NCI-H1105 (cell line): ENCODE results near the gene NT5DC3.
"Not testable (repeated sequence)": the region's sequence is repeated elsewhere in the genome, so short reads cannot be mapped to it uniquely, and the experiment has no call there.

ENCODE experiments used
- DNase-seq: peaks from one replicate; lab custom pipeline; 2025; lab: John Stamatoyannopoulos, UW

NT5DC3 gene

DNA sequence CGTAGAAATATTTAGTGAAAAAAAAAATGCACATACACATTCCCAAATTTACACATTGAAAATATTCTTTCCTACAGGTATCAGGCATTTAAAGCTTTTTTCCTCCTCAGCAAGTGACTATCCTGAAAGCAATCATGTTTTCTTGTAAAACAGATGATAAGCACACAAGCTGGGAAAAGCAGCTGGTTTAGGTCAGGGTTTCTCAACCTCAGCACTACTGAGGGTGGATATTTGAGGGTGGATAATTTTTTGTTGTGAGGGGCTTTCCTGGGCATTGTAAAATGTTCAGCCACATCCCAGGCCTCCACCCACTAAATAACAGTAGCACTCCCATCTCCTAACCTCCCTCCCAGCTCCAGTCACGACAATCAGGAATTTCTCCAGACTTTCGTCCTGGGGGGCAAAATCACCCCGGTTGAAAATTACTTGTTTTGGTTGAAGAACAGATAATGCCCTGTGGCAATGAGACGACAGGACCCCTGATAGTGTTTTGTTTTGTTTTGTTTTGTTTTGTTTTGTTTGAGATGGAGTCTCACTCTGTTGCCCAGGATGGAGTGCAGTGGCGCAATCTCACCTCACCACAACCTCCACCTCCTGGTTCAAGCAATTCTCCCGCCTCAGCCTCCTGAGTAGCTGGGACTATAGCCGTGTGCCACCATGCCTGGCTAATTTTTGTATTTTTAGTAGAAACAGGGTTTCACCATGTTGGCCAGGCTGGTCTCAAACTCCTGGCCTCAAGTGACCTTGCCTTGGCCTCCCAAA lies 15.0 kb upstream of the NT5DC3 start:
- DNase-seq: no peak

DNA sequence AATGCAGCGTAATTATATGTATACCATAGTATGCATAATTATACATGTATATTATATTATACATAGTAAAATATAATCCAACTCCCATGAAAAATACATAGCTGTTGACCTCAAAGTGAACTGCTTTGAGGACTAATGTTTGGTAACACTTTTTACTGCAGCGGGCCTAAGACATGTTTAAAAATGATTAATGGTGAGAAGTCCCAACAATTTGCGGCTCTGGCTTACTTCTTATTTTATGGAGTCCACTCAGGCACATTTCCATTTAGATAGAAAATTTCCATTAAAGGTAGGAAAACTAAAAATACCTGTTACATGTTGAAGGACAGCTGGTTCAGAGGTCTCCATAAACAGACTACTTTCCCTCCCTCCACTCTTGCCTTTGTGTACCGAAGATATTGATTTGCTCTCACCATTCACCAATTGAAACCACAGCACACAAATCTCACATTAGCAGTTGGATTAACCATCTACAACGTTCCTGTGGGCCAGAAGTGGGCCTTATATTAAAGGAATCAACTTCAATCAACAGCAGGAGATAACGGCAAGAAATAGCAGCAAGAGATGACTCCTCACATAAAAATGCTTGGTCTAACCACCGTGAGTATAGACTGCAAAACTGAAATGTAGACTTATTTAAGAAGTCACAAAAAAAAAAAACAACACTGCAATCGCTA lies 14.1 kb upstream of the NT5DC3 start:
- no peak for DNase-seq

- no peak for DNase-seq
These were observed 13.4 kb upstream of the NT5DC3 start for GRCh38 chr12:103854372-103854973.

GRCh38 chr12:103852498-103852997 lies 11.5 kb upstream of the NT5DC3 start:
- DNase-seq: peak; percentile 86

- DNase-seq: no peak
These were observed 10.1 kb upstream of the NT5DC3 start for GRCh38 chr12:103851127-103851526.

GRCh38 chr12:103850429-103850828 lies 9.4 kb upstream of the NT5DC3 start:
- no peak for DNase-seq

- no peak for DNase-seq
These were observed 8.0 kb upstream of the NT5DC3 start for GRCh38 chr12:103848917-103849491.

DNA sequence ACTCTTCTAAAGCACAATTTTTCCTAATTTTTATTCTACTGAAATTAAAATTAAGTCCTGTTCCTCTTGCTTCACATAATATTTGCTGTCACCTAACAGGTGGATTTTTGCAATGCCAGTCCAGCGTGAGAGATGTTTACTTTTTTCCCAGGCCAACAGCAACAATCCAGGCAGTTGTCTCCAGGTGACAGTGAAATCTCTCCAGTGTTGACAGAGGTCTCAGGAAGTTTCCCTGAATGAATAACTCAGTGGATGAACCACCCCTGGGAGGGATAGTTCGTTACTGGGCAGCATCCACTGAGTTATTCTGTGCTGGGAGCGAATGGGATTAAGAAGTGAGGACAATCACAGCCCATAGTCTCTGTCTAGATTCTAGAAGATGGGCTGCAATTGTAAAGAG lies 7.1 kb upstream of the NT5DC3 start:
- DNase-seq: no peak

DNA sequence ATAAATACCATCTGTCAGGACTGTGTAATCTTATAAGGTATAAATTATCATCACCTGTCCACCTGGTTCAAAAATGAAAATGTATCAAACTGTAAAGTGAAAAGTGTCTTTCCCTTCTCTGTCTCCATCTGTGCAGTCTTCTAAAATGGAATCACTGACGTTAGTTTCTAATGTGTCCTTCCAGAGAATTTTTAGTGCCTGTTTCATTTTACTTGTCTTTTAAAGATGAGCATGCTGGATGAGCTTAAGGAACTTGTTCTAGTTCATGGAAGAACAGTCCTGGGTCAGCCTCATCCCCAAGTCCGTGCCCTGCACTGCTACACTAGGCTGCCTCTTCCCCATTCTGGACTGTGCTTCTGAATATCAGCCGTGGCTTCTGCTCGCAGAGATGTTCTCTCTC lies 5.4 kb upstream of the NT5DC3 start:
- no peak for DNase-seq

- DNase-seq: no peak
These were observed 3.3 kb upstream of the NT5DC3 start for GRCh38 chr12:103844305-103844704.

DNA sequence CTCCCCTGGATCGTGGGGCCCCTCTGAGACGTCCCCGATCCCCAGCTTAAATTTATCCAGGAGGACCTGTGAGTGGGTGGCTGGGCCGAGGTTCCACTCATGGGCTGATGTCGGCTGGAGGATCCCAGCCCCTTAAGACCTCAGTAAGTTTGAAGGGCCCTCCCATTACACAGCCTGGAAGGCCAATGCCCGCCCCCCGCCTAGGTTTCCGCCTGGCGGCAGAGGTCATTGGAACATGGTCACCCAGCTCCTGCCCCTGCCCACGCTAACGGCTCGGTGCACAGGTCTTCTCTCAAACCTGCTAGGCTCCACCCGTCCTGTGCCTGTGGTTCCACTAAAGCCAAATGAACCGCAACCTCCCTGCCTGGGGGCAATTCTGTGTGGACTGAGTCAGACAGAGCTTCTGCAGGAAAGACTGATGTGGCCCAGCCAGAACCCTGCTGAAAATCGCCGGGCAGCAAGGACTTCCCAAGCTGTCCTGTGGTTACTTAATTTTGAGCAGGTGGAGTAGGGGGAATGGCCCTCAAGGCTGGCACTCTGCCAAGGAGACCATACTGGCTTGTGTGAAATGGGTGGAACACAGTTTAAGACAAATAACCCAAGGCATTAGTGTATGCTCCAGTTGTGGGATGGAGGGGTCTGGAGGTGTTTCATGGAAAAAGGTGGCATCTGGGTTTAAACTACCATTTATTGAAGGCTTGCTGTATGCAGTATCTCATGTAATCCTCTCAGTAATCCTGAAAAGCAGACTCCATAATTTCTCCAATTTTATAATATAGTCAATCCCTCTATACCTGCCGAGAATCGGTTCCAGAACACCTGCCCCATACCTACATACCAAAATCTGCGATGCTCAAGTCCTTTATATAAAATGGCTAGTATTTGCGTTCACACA lies 903 bp upstream of the NT5DC3 start:
- peak; percentile 26 for DNase-seq

DNA sequence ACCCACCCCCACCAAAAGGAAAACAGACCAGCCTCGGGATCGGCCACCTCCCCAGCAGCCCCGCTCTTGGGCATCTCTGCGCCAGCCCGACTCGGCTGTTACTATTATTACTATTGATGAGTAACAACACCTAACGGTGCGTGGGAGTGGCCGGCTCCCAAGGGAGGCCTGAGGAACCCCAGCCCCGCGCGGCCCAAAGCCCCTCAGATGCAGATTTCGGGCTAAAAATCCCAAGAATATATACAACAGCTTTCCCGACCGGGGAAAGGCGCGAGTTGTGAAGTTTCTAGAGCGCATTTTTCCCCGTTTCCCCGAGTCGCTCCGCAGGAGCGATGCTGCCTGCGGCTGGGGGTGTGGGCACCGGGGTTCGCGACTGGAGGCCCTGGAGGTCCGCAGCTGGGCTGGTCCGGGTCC lies 565 bp downstream of the NT5DC3 start:
- no peak for DNase-seq

- DNase-seq: no peak
These were observed 1.2 kb downstream of the NT5DC3 start for GRCh38 chr12:103839609-103840461.

DNA sequence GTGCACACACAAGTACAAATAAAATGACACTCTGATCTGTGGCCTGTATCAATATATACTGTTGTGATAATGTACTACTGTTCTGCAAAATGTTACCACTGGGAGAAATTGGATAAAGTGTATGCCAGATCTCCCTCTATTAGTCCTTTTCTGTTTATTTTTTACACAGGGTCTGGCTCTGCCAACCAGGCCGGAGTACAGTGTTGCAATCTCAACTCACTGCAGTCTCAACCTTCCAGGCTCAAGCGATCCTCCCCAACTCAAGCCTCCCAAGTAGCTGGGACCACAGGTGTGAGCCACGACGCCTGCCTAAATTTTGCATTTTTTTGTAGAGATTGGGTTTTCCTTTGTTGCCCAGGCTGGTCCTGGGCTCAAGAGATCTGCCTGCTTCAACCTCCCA lies 1.9 kb downstream of the NT5DC3 start:
- no peak for DNase-seq

DNA sequence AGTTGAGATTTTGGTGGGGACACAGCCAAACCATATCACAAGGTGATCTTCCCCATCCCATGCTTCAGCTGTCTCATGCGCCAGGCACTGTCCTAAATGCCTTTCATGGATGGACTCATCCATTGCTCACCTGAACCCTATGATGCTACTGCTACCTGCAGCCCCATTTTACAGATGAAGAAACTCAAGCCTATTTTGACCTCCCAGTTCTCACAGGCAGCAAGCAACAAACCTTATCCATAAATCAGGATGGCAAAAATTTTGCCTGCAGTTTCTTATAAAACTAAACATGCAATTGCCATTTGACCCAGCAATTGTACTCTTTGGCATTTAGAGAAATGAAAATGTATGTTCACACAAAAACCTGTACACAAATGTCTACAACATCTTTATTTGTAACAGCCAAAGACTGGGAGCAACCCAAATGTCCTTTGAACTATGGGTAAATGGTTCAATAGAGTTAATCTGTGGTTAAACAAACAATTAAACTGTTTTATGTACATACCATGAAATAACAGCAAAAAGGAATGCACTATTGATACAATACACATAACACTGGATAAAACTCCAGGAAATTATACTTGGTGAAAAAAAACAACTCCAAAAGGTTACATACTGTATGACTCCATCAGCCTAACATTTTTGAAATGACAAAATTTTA lies 2.6 kb downstream of the NT5DC3 start:
- no peak for DNase-seq

DNA sequence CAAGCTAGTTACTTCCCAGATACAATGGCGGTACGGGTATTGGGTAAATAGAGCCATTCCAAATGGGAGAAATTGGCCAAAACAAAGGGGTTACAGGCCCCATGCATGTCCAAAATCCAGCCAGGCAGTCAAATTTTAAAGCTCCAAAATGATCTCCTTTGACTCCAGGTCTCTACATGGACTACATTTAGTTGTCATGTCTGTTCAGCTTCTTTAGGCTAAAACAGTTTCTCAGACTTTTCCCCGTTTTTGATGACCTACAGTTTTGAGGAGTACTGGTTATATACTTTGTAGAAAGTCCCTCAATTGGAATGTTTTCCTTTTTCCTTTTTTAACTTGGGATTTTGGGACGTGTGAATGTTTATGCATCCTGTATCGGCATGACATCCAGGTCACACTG lies 4.7 kb downstream of the NT5DC3 start:
- no peak for DNase-seq

GRCh38 chr12:103835747-103836335 lies 5.2 kb downstream of the NT5DC3 start:
- DNase-seq: not testable (repeated sequence)

DNA sequence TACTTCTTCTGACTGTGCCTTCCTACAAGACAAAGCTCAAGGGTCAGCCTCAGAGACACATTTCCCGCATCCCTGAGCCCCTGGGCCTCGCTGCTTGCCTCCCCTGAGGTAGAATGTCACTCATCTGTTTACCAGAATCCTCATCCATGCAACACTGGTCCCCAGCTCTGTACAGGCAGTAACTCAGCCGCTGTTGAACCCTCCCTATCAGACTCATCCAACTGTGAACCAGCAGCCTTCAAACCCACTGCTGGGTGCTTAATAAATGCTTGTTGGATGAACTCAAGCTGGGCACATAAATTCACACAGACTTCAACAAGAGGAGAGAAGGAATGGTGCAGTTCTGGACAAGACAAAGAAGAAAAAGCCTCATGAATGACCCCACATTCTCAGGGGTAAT lies 6.1 kb downstream of the NT5DC3 start:
- DNase-seq: no peak

DNA sequence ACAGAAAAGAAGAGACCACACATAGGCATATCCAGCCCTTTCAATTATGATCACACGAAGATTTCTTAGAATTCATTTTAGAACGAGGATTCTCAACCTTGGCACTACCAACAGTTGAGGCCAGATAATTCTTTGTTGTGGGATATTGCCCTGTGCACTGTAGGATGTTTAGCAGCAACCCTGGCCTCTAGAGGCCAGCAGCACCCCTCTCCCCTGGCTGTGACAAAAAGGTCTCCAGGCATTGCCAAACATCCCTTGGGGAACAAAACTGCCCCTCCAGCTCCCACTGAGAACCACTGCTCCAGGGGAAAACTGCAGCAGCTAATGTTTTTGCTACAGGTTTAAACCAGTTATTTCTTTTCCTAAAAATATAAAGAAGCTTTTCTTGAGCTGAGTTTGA lies 7.1 kb downstream of the NT5DC3 start:
- no peak for DNase-seq
